Endometrial microvascular endothelial cells (primary cell): ENCODE results near the gene HOXB1. TPM values are rescaled to one million over a fixed set of nuclear protein-coding genes. Genes with fewer than 3 reads are reported as not detected.

Experiments
- in situ Hi-C: cut with HindIII; loops from 2 replicates; pipeline ENCODE4 v1.10.0; 2017; ENCODE audit warnings: low sequenced_read_pairs, low pct_unique_long_range_greater_than_20kb; ENCODE audit errors: inconsistent ontology term
- total RNA-seq: library from RNA; depleted of rRNA; stranded (reverse); fragments of >200 nt; gene quantifications from one replicate; pipeline ENCODE4 v1.2.3, GENCODE V29; 2015; ENCODE audit errors: inconsistent ontology term

Gene HOXB1
- total RNA-seq, 1 donor from 2014 or later, result not detected

GRCh38 chr17:48568499-48569239 lies 37.9 kb upstream of the HOXB1 start:
- in situ Hi-C loops, result no loop called here

GRCh38 chr17:48567646-48568354 lies 37.0 kb upstream of the HOXB1 start:
- in situ Hi-C loops, result no loop called here

DNA sequence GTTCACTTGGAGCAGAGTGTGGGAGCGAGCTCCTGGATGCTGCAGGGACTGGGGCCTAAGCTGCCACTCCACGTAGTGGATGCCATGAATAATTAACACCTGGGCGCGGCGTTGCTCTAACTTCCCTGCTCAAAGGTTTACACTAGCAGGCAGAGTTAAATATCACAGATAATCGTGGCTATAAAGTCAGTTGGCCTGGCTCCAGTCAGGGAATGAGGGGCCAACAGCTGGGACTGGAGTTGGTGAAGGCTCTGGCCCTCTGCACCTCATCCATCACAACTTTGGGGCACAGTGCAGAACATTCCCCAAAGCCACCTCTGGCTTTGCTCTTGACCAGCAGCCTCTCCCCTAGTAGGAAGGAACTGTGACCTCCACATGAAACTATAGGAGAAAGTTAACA lies 36.4 kb upstream of the HOXB1 start:
- in situ Hi-C loops, result no loop called here

- in situ Hi-C loops, result no loop called here
These were observed 35.9 kb upstream of the HOXB1 start for GRCh38 chr17:48566717-48567116.

DNA sequence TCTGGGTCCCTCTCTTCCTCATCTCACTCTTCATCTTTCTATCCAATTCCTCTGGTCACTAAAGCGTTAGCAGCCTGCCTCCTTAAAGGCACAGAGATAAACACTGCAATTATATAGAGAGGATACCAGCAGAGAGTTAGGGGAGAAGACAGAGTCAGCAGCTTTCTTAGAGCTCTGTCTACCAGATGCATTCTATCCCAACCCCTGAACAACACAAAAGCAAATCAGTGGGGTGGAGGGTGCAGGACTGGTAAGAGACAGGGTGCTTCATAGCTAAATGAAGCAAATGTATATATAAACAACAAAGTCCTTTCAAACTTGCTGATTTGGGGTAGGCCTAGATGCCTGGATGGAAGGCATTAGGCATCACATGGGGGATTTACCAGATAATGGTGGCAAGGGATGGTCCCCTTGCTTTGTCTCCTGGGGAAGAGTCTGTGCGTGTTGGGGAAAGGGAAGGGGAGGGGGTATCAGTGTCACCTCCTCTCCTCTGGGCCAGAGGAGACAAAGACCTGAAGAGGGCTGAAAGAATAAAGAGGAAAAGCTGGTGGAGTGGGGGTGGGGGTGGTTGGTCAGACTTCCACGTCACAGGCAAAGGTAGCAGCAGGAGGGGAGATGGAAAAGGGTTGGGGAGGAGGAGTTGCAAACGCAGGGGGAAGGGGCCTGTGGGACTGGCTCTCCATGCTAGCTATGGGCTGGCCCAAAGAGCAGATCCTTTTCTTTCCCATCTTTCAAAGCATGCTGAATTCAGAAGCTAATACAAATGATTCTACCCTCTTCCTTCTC lies 35.3 kb upstream of the HOXB1 start:
- in situ Hi-C loops, result no loop called here

DNA sequence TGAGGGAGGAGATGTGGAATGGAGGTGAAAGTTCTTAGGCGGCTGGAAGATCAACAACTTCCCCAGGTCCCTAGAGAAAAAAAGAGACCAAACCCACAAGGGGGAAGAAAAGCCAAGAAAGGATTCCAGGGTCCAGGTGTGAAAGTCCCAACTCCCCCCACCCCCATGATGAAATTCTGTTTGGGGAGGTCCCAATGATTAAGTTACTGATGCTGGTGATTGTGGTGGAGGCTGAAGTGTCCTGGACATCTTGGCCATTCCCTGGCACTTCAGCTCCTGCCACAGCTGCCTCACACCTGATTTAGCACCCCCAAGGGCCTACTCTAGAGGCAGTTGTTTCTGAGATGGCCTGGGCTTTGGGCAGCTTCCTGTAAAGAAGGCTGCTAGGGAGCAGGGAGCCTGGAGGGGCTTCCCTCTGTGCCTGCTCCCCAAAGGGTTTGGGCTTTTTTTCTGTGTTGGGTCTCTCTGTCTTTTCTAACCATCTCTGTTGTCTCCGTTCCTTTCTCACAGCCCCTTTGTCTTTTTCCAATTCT lies 34.3 kb upstream of the HOXB1 start:
- in situ Hi-C loops, result no loop called here

- in situ Hi-C loops, result no loop called here
These were observed 33.6 kb upstream of the HOXB1 start for GRCh38 chr17:48564188-48565021.

- in situ Hi-C loops, result no loop called here
These were observed 33.0 kb upstream of the HOXB1 start for GRCh38 chr17:48563867-48564187.

GRCh38 chr17:48563385-48563838 lies 32.6 kb upstream of the HOXB1 start:
- in situ Hi-C loops, result no loop called here

GRCh38 chr17:48562934-48563333 lies 32.1 kb upstream of the HOXB1 start:
- in situ Hi-C loops, result no loop called here

GRCh38 chr17:48561884-48562810 lies 31.3 kb upstream of the HOXB1 start:
- in situ Hi-C loops, result no loop called here

DNA sequence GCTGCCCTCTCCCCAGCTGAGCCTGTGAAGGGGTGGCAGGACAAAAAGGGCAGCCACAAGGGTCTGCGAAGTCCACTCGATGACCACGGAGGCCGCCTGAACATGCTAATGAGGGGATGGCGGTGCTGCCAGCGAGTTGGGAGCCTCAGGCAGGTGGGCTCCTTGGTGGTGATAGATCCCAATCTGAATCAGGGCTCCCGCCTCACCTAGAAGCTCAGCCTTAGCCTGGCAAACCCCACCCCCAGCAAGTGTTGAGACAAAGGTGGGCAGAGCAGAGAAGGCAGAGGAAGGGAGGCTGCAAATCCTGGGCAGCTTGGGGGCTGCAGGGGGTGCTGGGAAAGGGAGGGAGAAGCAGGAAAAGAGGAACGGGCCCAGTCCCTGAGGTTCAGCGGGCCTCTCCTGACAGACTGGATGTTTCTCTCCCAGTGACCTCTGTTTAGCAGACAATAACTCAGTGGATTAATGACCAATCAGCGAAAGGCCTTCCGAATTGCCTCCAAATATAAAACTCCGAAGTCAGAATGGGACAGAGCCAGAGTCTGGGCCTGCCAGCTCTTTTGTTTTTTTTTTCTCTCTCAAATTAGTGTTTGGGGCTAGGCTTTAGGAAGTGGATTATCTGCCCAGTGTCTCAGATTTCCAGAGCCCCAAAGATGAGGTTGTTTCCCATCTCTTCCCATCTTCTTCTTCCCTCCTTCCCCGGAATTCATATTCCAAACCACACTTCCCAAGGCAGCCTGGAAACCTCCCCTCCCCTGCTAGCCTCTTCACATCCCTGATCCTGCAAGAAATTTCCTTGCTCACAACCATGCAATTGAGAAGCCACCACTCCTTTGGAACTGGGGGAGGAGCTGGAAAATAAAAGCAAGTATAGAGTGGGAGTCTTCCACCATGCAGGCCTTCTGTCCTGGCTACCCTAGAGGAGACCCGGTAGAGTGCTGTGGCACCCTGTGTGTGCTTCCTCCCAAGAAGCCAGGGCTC lies 29.3 kb upstream of the HOXB1 start:
- in situ Hi-C loops, result no loop called here

DNA sequence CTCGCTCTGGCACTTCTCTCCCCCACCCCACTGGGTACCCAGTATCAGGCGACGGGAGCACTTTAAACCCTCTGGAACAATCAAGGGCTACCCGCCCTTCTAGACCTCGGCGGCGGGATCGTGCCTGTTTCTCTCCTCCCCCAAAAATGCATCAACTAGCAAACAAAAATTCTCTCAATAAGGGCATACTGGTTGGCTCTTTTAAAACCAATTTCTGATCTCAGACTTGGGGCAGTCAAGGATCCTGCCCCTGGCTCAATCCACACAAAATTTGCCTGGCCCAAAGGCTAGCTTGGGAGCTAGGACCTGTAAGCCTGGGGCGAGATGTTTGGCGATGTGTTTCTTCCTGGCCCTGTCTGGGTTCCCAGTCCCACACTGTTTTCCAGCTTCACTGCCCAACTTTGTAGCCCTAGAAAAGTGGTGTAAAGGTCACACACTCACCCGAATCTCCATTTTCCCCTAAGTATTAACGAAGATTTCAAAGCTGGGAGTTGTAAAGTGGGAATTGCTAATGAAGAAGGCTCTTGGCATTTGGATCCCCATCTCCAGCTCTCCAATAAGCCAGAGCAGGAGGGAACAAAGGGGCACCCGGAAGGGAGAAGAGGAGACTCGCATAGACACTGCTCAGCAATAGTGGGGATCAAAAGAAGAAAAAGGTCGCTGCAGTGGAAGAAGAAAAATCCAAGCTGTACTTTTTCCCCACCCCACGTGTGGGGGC lies 28.5 kb upstream of the HOXB1 start:
- in situ Hi-C loops, result no loop called here

DNA sequence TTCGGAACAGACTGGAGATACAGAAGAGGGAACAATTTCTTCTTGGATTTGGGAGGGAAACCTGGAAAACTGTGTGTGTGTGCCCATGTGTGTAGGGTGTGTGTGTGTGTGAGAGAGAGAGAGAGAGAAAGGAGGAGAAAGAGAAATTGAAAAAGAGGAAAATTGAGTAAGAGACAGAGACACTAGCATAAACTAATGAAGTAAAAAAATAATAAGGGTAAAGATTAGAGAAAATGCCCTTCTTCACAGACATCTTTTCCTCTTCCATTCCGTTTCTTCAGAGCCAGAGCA lies 28.0 kb upstream of the HOXB1 start:
- in situ Hi-C loops, result no loop called here

DNA sequence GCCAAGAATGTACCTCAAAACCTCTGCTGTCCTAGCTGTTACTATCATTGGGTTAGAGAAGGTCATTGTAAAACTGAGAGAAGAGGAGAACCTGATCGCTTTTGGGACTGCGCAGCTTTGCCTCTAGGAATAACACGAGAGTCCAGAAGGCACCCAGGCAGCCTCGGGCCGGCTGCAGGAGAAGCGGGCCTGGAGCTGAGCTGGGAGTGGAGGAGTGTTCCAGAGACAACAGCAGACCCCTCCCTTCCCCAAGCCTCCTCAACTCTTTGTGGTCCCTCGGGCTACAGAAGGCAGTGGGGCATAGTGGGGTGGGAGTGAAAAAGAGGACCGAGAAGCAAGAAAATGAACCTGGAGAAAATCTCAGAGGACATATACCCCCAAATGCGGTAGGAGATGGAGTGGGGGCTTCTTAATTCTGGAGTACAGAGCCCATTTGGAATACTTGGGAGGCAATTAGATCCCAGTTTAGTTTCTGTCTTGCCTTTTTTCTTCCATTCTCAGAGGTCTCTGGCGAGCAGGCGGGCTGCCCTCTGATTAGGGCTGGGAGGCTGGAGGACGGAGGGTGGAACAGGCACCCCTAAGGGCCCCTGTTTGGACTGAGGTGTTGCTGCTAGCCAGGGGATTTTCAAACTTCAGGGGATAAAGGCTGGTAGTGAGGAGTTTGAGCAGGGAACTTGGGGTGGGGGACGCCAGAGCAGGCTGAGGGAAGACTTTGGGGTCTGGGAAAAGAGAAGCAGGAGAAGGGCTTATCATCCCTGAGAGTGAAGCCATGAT lies 27.4 kb upstream of the HOXB1 start:
- in situ Hi-C loops, result no loop called here
